Fibroblast of villous mesenchyme (primary cell): ENCODE results near the gene UNC5C. TPM values are rescaled to one million over a fixed set of nuclear protein-coding genes. Genes with fewer than 3 reads are reported as not detected.

Experiments used
- DNase-seq: peaks from one replicate; pipeline ENCODE4 v3.0.0-alpha.2; 2010; ENCODE audit warnings: low read depth
- H3K4me3 ChIP-seq: 2 replicates; pipeline ENCODE4 v1.5.1; 2011; ENCODE audit warnings: low read depth, mild to moderate bottlenecking, low read length
- total RNA-seq: library from RNA; depleted of rRNA; stranded (reverse); fragments of >200 nt; gene quantifications from 2 replicates; pipeline ENCODE4 v1.2.3, GENCODE V29; 2012
- TF ChIP-seq, protein P1 (sequence below): IDR thresholded peaks from 2 replicates; pipeline ENCODE4 v1.5.1; 2012; ENCODE audit warnings: low read depth, mild to moderate bottlenecking, low read length; ENCODE audit not compliant: insufficient read depth

UNC5C gene
- total RNA-seq, 1 donor: 0.43 TPM

DNA sequence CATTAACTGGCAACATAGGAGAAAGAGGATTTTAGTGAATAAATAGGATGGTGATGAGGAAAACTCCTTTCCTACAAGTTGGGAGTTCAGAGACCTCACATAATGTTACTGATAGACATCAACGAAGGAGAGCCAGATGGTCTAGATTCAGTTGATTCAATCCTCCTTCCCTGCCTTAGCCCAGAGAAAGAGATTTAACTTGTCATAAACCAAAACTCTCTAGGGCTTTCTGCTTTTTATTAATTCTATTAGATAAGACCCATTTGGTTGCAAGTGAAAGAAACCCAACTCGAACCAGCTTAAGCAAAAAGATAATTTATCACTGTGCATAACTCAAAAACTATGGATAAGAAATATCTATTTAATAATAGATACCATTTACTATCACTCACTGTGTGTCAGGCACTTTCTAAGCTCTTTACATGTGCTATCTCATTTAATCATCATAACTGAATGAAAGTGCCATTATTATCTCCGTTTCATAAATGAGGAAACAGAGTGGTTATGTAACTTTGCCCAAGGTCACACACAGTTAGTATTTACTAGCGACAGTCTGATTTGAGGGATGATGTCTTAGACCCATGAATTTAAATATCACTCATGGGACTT is 4.3 kb upstream of the UNC5C start:
- TF ChIP-seq, protein P1, sequence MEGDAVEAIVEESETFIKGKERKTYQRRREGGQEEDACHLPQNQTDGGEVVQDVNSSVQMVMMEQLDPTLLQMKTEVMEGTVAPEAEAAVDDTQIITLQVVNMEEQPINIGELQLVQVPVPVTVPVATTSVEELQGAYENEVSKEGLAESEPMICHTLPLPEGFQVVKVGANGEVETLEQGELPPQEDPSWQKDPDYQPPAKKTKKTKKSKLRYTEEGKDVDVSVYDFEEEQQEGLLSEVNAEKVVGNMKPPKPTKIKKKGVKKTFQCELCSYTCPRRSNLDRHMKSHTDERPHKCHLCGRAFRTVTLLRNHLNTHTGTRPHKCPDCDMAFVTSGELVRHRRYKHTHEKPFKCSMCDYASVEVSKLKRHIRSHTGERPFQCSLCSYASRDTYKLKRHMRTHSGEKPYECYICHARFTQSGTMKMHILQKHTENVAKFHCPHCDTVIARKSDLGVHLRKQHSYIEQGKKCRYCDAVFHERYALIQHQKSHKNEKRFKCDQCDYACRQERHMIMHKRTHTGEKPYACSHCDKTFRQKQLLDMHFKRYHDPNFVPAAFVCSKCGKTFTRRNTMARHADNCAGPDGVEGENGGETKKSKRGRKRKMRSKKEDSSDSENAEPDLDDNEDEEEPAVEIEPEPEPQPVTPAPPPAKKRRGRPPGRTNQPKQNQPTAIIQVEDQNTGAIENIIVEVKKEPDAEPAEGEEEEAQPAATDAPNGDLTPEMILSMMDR: no peak
- H3K4me3 ChIP-seq: no peak overlapping the region
- no peak for DNase-seq

DNA sequence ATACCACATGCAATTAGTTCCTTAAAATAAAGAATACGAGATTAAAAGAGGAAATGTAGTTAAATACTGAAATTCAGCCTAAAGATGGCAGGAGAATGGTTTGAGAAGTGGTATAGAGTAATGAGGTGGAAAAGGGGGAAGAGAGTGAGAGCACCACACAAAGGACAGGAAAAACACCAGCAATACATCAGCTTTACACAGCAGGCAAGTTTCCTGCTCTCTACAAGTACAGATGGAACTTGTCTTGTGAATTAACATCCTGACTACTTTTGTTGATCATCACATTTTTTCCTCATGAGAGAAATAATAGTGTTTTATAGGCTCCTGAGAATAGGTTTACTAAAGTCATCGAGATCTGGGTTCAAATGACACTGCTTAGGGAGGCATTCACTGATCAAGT is 2.9 kb upstream of the UNC5C start:
- H3K4me3 ChIP-seq: no peak overlapping the region
- no peak for DNase-seq
- TF ChIP-seq, protein P1: no peak

DNA sequence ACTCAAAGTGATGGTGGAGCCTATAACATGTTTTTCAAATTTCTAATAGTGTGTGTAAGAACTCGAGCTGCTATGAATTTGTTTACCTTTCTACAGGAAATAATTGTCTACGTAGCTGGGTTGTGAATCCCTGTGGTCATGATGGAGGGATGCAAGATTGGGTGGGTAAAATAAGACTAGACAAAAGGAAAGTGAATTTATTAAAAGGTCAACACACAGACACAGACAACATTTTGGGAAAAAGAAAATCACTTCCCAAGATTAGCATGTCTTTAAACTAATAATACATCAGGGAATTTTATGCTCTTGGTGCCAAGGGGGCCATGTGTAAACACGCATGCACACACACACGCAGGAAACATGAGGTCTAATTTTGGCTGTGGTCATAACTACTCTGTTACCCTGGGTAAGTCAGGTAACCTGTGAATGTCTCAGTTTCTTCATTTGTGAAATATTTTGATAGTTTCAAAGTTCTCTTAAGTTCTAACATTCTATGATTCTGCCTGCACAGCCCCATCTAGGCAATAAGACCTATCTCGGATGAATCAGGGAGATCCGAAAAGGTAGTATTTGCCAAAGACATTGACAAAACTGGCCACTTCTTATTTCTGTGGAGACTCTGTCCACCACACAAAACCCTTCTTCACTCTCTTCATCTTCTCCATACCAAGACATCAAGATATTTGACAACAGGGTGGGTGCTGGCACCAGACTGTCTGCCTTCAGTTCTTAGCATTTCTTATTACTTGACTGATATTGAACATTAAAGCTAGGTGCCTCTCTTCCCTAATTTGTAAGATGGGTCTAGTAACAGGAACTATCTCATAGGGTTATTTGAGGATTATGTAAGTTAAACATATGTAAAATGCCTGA is 1.6 kb upstream of the UNC5C start:
- DNase-seq: no peak
- TF ChIP-seq, protein P1: no peak
- peak overlapping the region; percentile 70 for H3K4me3 ChIP-seq

DNA sequence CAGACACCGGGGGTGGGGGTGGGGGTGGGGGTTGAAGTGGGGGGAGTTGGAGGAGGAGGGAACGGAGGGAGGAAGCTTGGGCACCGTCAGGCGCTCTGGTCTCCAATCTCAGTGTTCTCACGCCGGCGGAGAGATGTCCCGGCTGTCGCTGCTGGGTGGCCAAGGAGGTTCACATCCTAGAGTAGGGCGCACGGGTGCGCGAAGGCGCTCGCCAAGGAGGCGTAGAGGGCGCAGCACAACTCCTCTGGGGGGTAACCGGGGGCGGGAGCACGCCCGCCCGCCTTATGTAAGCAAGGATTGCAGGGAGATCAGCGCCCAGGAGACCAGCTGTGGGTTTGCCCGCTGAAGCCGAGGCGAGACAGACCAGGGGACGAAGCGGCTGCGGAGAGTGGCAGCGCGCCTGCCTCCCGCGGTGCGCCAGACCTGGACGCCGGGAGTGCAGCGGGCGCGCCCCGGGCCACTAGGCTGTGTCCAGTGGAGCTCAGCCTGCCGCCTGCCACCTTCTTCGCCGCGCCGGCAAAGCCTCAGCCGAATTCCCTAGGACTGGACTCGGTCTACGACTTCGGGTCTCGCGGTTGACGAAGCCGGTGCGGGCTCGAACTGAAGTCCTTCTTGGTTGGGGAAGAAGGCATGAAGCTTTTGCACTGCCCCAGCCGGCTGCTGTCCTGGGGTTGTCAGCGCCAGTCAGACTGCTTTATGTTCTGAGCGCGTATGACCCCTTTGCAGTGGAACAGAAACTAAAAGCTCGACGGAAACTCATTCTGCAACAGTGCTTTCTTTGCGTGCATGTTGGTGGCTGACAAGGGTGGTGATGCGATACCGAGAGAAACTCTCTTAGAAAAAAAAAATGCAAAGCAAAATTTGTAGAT is 707 bp upstream of the UNC5C start:
- TF ChIP-seq, protein P1: no peak
- peak overlapping the region; percentile 70 for H3K4me3 ChIP-seq
- peak; percentile 58 for DNase-seq

DNA sequence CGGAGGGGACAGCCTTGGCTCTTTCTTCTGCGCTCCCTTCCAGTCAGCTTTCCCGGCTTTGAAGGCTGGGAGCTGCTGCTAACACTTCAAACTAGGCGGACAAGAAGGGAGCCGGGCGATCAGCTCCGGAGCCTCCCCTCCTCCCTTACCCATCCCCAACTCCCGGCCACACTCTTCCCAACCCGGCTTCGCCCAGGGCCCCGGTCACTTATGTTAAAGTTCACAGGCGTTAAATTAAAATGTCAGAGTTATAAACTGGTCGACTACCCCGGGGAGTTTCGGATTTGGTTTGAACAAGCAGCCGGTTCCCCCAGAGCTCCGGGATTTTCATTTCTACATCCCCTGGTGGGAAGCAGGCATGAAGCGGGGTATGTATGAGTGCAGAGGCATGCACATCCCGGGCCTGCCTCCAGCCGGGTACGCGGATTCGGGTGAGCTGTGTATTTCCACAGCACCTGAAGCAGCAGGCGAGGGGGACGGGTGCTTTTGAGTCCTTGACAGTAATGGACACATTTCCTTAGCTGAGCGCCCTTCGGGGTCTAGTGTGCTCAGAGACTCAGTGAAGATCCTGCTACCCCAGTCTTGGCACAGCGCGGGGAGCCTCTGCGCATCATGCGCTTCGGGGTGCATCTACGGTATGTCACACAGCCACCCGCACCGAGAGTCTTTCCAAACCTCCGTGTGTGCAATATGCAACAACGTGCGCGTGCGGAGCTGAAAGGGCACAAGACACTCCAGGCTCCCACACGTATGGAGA is 880 bp downstream of the UNC5C start:
- H3K4me3 ChIP-seq: peak overlapping the region; percentile 70
- TF ChIP-seq, protein P1: no peak
- peak; percentile 36 for DNase-seq
